Lower leg skin (tissue), 3 donors: Measurements from ENCODE around the gene FUNDC2.

Experiments used
- POLR2A ChIP-seq, 2 donors: fragments of 450-650 bp; IDR thresholded peaks; one replicate each; pipeline ENCODE4 v1.6.1; 2016 to 2017; ENCODE audit warnings: antibody characterized with exemption in 2 of 2, mild to moderate bottlenecking in 1 of 2, moderate library complexity in 1 of 2
- TF ChIP-seq, protein P1 (sequence below), 3 donors: fragments of 450-650 bp; IDR thresholded peaks; one replicate each; pipeline ENCODE4 v1.5.1; 2016; ENCODE audit warnings: antibody characterized with exemption in 3 of 3, mild to moderate bottlenecking in 3 of 3, moderate library complexity in 2 of 3

DNA sequence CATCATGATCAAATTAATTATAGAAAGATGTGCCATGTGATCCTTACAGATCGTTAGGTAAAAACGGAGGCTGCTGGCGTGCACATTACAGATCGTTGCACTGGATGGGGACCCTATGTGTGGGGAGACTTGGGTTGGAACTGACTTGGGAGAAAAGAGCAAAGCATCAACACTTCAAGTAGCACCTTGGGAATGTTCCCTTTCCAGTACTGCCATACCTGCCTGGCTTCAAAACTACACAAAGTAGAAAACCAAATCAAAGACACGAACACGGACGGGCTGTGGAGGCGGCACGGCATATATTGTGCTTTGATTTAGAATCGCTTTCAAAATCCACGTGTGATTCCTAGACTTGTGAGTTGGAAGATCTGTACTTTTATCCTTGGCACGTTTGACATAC is 43.4 kb downstream of the FUNDC2 start:
- no peak for TF ChIP-seq POLR2A (IDR thresholded peaks at IDR 0.05)
- TF ChIP-seq, protein P1, sequence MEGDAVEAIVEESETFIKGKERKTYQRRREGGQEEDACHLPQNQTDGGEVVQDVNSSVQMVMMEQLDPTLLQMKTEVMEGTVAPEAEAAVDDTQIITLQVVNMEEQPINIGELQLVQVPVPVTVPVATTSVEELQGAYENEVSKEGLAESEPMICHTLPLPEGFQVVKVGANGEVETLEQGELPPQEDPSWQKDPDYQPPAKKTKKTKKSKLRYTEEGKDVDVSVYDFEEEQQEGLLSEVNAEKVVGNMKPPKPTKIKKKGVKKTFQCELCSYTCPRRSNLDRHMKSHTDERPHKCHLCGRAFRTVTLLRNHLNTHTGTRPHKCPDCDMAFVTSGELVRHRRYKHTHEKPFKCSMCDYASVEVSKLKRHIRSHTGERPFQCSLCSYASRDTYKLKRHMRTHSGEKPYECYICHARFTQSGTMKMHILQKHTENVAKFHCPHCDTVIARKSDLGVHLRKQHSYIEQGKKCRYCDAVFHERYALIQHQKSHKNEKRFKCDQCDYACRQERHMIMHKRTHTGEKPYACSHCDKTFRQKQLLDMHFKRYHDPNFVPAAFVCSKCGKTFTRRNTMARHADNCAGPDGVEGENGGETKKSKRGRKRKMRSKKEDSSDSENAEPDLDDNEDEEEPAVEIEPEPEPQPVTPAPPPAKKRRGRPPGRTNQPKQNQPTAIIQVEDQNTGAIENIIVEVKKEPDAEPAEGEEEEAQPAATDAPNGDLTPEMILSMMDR (IDR thresholded peaks at IDR 0.05): no peak
